ENCODE data around the gene RAC3. TPM values are rescaled to one million over a fixed set of nuclear protein-coding genes. Genes with fewer than 3 reads are reported as not detected.
A peak's percentile ranks its signal among the peaks of the same experiment; 100 is the strongest.

The RAC3 gene
- polyA plus RNA-seq, 1 donor (not counting 4 experiments of a cell fraction or from before 2014, with no cell fraction given): 12.3 TPM

- no peaks in the 10 kb centered on the region for H3K36me3 ChIP-seq (ENCODE audit: control insufficient read depth in 2 of 2, extremely low read depth in 1 of 2, insufficient read depth in 2 of 2, low read length in 2 of 2)
- no peaks in the 10 kb centered on the region for H3K27me3 ChIP-seq (ENCODE audit: control insufficient read depth, extremely low read depth, insufficient read depth, low read length)
- dilution Hi-C loops (cut with MboI; ENCODE audit: extremely low pct_ligation_motif_present, low sequenced_read_pairs): no loop called here
- H3K9me1 ChIP-seq (ENCODE audit: control insufficient read depth, extremely low read depth, insufficient read depth, low read length): peaks cover 2% of the 10 kb centered on the region
- H3K27ac ChIP-seq (ENCODE audit: control insufficient read depth, insufficient read depth, low read length): no peak overlapping the region
- no peak for DNase-seq (ENCODE audit: low read depth, low spot score)
- no peak for TF ChIP-seq EZH2 (IDR thresholded peaks at IDR 0.05; ENCODE audit: low read length)
- TF ChIP-seq, protein P1, sequence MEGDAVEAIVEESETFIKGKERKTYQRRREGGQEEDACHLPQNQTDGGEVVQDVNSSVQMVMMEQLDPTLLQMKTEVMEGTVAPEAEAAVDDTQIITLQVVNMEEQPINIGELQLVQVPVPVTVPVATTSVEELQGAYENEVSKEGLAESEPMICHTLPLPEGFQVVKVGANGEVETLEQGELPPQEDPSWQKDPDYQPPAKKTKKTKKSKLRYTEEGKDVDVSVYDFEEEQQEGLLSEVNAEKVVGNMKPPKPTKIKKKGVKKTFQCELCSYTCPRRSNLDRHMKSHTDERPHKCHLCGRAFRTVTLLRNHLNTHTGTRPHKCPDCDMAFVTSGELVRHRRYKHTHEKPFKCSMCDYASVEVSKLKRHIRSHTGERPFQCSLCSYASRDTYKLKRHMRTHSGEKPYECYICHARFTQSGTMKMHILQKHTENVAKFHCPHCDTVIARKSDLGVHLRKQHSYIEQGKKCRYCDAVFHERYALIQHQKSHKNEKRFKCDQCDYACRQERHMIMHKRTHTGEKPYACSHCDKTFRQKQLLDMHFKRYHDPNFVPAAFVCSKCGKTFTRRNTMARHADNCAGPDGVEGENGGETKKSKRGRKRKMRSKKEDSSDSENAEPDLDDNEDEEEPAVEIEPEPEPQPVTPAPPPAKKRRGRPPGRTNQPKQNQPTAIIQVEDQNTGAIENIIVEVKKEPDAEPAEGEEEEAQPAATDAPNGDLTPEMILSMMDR (optimal IDR thresholded peaks at IDR 0.05 in 1 of 3, IDR thresholded peaks at IDR 0.05 in 1 of 3, conservative IDR thresholded peaks at IDR 0.05 in 1 of 3; ENCODE audit: extremely low read depth in 1 of 3, insufficient read depth in 2 of 3, low read length in 3 of 3): no peak
- FAIRE-seq: no peak
- peak overlapping the region; percentile 49 for H3K4me2 ChIP-seq (ENCODE audit: control insufficient read depth, extremely low read depth, insufficient read depth, low read depth, low read length)
- H3K79me2 ChIP-seq (ENCODE audit: control insufficient read depth, insufficient read depth, low read length): no peaks in the 10 kb centered on the region
- H3K9ac ChIP-seq (ENCODE audit: control insufficient read depth, extremely low read depth, insufficient read depth, low read length): no peak overlapping the region
- H3K9me3 ChIP-seq (ENCODE audit: control insufficient read depth, low read depth, low read length): no peaks in the 10 kb centered on the region
- H3K4me3 ChIP-seq (ENCODE audit: control insufficient read depth in 2 of 3, extremely low read depth in 1 of 3, insufficient read depth in 2 of 3, low read depth in 1 of 3, low read length in 3 of 3): no peak overlapping the region
- H3K4me1 ChIP-seq (ENCODE audit: control insufficient read depth, extremely low read depth, insufficient read depth, low read length): peaks cover 32% of the 10 kb centered on the region
- no peak overlapping the region for H2AFZ ChIP-seq (ENCODE audit: control insufficient read depth, low read length)
- no peaks in the 10 kb centered on the region for H4K20me1 ChIP-seq (ENCODE audit: control insufficient read depth, extremely low read depth, insufficient read depth, low read length)
These were observed 25.7 kb upstream of the RAC3 start for GRCh38 chr17:82005701-82006348.

- no peaks in the 10 kb centered on the region for H3K36me3 ChIP-seq (ENCODE audit: control insufficient read depth in 2 of 2, extremely low read depth in 1 of 2, insufficient read depth in 2 of 2, low read length in 2 of 2)
- no peak overlapping the region for H2AFZ ChIP-seq (ENCODE audit: control insufficient read depth, low read length)
- H3K27ac ChIP-seq (ENCODE audit: control insufficient read depth, insufficient read depth, low read length): no peak overlapping the region
- H3K9me1 ChIP-seq (ENCODE audit: control insufficient read depth, extremely low read depth, insufficient read depth, low read length): peaks cover 2% of the 10 kb centered on the region
- no peaks in the 10 kb centered on the region for H3K79me2 ChIP-seq (ENCODE audit: control insufficient read depth, insufficient read depth, low read length)
- FAIRE-seq: no peak
- H3K27me3 ChIP-seq (ENCODE audit: control insufficient read depth, extremely low read depth, insufficient read depth, low read length): no peaks in the 10 kb centered on the region
- peak overlapping the region; percentile 46 for H3K9ac ChIP-seq (ENCODE audit: control insufficient read depth, extremely low read depth, insufficient read depth, low read length)
- no peaks in the 10 kb centered on the region for H3K9me3 ChIP-seq (ENCODE audit: control insufficient read depth, low read depth, low read length)
- H3K4me3 ChIP-seq (ENCODE audit: control insufficient read depth in 2 of 3, extremely low read depth in 1 of 3, insufficient read depth in 2 of 3, low read depth in 1 of 3, low read length in 3 of 3): no peak overlapping the region
- dilution Hi-C loops (cut with MboI; ENCODE audit: extremely low pct_ligation_motif_present, low sequenced_read_pairs): no loop called here
- H3K4me1 ChIP-seq (ENCODE audit: control insufficient read depth, extremely low read depth, insufficient read depth, low read length): peaks cover 32% of the 10 kb centered on the region
- peak overlapping the region; percentile 49 for H3K4me2 ChIP-seq (ENCODE audit: control insufficient read depth, extremely low read depth, insufficient read depth, low read depth, low read length)
- no peak for TF ChIP-seq EZH2 (IDR thresholded peaks at IDR 0.05; ENCODE audit: low read length)
- TF ChIP-seq, protein P1 (optimal IDR thresholded peaks at IDR 0.05 in 1 of 3, IDR thresholded peaks at IDR 0.05 in 1 of 3, conservative IDR thresholded peaks at IDR 0.05 in 1 of 3; ENCODE audit: extremely low read depth in 1 of 3, insufficient read depth in 2 of 3, low read length in 3 of 3): no peak
- no peaks in the 10 kb centered on the region for H4K20me1 ChIP-seq (ENCODE audit: control insufficient read depth, extremely low read depth, insufficient read depth, low read length)
- DNase-seq (ENCODE audit: low read depth, low spot score): no peak
These were observed 24.8 kb upstream of the RAC3 start for GRCh38 chr17:82006468-82007227.
